K562 (cell line): Measurements from ENCODE around the gene KRTAP5-6. TPM values are rescaled to one million over a fixed set of nuclear protein-coding genes. Genes with fewer than 3 reads are reported as not detected.

ENCODE experiments used
- ATAC-seq: fragments of 200-7000 bp; cut with Tn5 transposase; 3 replicates; pipeline ENCODE4 v1.9.1; 2020; ENCODE audit warnings: moderate library complexity
- BruUV-seq: library from RNA; stranded (reverse); fragments of 400-500 nt; replicated peaks from 2 replicates; lab custom pipeline; 2021; lab: Mats Ljungman, UMichigan
- CTCF ChIA-PET: fragments of 300-600 bp; formaldehyde crosslinking; extraction: SDS; loops from one replicate; lab custom pipeline; 2021; ENCODE audit warnings: low intra/inter-chr PET ratio; lab: Yijun Ruan, JAX
- POLR2A ChIA-PET: fragments of 300-600, 350-650 bp; sonication (Branson Sonifier 250); formaldehyde crosslinking; extraction: SDS; loops from one replicate; lab custom pipeline; 2021; ENCODE audit warnings: antibody characterized with exemption, inconsistent platforms; lab: Yijun Ruan, JAX
- DNase-seq, 4 experiments: peaks; one replicate each; pipeline versions ENCODE4 v3.0.0 to v3.0.0-alpha.2; 2011 to 2018; ENCODE audit warnings: low spot score in 3 of 4, mixed read lengths in 3 of 4; ENCODE audit errors: extremely low read depth in 1 of 4
- FAIRE-seq: peaks from 2 replicates; lab custom pipeline; 2011; peaks lifted over from hg19 to GRCh38; lab: Jason Lieb, UNC
- H2AFZ ChIP-seq: 2 replicates; pipeline ENCODE4 v1.6.0; 2011; ENCODE audit warnings: low read depth, low read length, control low read depth, inconsistent platforms
- H3K27ac ChIP-seq: fragments of 200-600 bp; 3 replicates; pipeline ENCODE4 v1.8.0; 2011; ENCODE audit warnings: low read depth, mild to moderate bottlenecking, control low read depth, inconsistent platforms, low read length, moderate library complexity, mixed read lengths; ENCODE audit errors: extremely low read depth
- H3K27me3 ChIP-seq, 2 experiments: fragments of 300-600 bp in 1 of 2; 2 replicates in 1 of 2; 3 replicates in 1 of 2; pipeline versions ENCODE4 v1.6.0 to v1.8.0; 2011; ENCODE audit warnings: inconsistent platforms in 2 of 2, low read length in 2 of 2, mild to moderate bottlenecking in 1 of 2, mixed read lengths in 1 of 2, moderate library complexity in 1 of 2; ENCODE audit not compliant: control insufficient read depth in 2 of 2, insufficient read depth in 2 of 2
- H3K36me3 ChIP-seq: fragments of 300-600 bp; 3 replicates; pipeline ENCODE4 v1.8.0; 2011; ENCODE audit warnings: mild to moderate bottlenecking, low read length, inconsistent platforms; ENCODE audit not compliant: control insufficient read depth, insufficient read depth
- H3K4me1 ChIP-seq, 2 experiments: fragments of 200-600 bp in 1 of 2; replicated peaks in 1 of 2; 2 replicates in 1 of 2; 3 replicates in 1 of 2; pipeline versions ENCODE4 v1.5.1 to v1.8.0; 2011; ENCODE audit warnings: inconsistent platforms in 2 of 2, low read length in 2 of 2, mild to moderate bottlenecking in 1 of 2, mixed read lengths in 1 of 2, moderate library complexity in 1 of 2; ENCODE audit not compliant: control insufficient read depth in 2 of 2, insufficient read depth in 2 of 2
- H3K4me2 ChIP-seq: 2 replicates; pipeline ENCODE4 v1.6.1; 2011; ENCODE audit warnings: low read length, control low read depth, inconsistent platforms, mixed read lengths; ENCODE audit not compliant: insufficient read depth
- H3K4me3 ChIP-seq: fragments of 200-600 bp; sonication (generic), shearing (Covaris generic); 2 replicates; pipeline ENCODE4 v1.5.1; 2016; ENCODE audit warnings: control low read depth, inconsistent platforms
- H3K79me2 ChIP-seq: fragments of 200-600 bp; 3 replicates; pipeline ENCODE4 v1.8.0; 2011; ENCODE audit warnings: low read length, inconsistent platforms; ENCODE audit not compliant: control insufficient read depth, insufficient read depth
- H3K9ac ChIP-seq, 2 experiments: 2 replicates each; pipeline versions ENCODE4 v1.6.0 to v1.6.1; 2011; ENCODE audit warnings: low read depth in 2 of 2, low read length in 2 of 2, control low read depth in 1 of 2, inconsistent platforms in 1 of 2, mild to moderate bottlenecking in 1 of 2, mixed read lengths in 1 of 2; ENCODE audit not compliant: insufficient read depth in 1 of 2
- H3K9me1 ChIP-seq: one replicate; pipeline ENCODE4 v1.6.0; 2011; ENCODE audit warnings: inconsistent platforms, mild to moderate bottlenecking, low read length, moderate library complexity; ENCODE audit not compliant: control insufficient read depth, insufficient read depth
- H3K9me3 ChIP-seq: replicated peaks from 2 replicates; pipeline ENCODE4 v1.5.1; 2011; ENCODE audit warnings: low read depth, low read length, inconsistent platforms; ENCODE audit not compliant: control insufficient read depth, insufficient read depth
- H4K20me1 ChIP-seq: replicated peaks from 2 replicates; pipeline ENCODE4 v1.6.1; 2011; ENCODE audit warnings: low read length, inconsistent platforms, mixed read lengths; ENCODE audit not compliant: control insufficient read depth, insufficient read depth
- ATF7 ChIP-seq: fragments of 450-650 bp; IDR thresholded peaks from 2 replicates; pipeline ENCODE4 v1.7.1; 2014; ENCODE audit warnings: mild to moderate bottlenecking, moderate library complexity
- CBX2 ChIP-seq: fragments of 200-600 bp; sonication (generic); IDR thresholded peaks from one replicate; pipeline ENCODE4 v1.6.1; 2012; ENCODE audit warnings: mild to moderate bottlenecking, low read length, inconsistent platforms; ENCODE audit not compliant: insufficient read depth, poor library complexity, severe bottlenecking
- FOXP4 ChIP-seq: sonication (generic); formaldehyde crosslinking; IDR thresholded peaks from 2 replicates; pipeline ENCODE4 v1.8.0; 2022; ENCODE audit warnings: mild to moderate bottlenecking, missing genetic modification reagents, borderline replicate concordance
- GABPA ChIP-seq: fragments of 200-800 bp; sonication (Bioruptor generic); conservative IDR thresholded peaks from 2 replicates; pipeline ENCODE4 v1.6.1; 2016; ENCODE audit warnings: low read depth, missing genetic modification characterization, missing compliant biosample characterization
- GABPB2 ChIP-seq: fragments of 250-450 bp; sonication (Bioruptor Pico); conservative IDR thresholded peaks from 2 replicates; pipeline ENCODE4 v1.5.1; 2021; ENCODE audit warnings: mild to moderate bottlenecking
- NCOA4 ChIP-seq: fragments of 450-650 bp; IDR thresholded peaks from 2 replicates; pipeline ENCODE4 v1.6.1; 2018; ENCODE audit warnings: mild to moderate bottlenecking; ENCODE audit not compliant: partially characterized antibody
- NCOA6 ChIP-seq: fragments of 450-650 bp; IDR thresholded peaks from 2 replicates; pipeline ENCODE4 v1.6.1; 2017; ENCODE audit warnings: mild to moderate bottlenecking
- NFATC3 ChIP-seq: fragments of 450-650 bp; IDR thresholded peaks from 2 replicates; pipeline ENCODE4 v1.6.1; 2017; ENCODE audit warnings: mild to moderate bottlenecking
- POLR2AphosphoS2 ChIP-seq: IDR thresholded peaks from 2 replicates; pipeline ENCODE4 v1.6.1; 2012; ENCODE audit warnings: low read length, improper control_type of control experiment
- POLR3G ChIP-seq: IDR thresholded peaks from 2 replicates; pipeline ENCODE4 v1.6.1; 2011; ENCODE audit not compliant: insufficient read length, insufficient replicate concordance; ENCODE audit errors: extremely low read depth
- TFE3 ChIP-seq: fragments of 450-650 bp; formaldehyde crosslinking; IDR thresholded peaks from 2 replicates; pipeline ENCODE4 v1.4.0; 2020; ENCODE audit warnings: mild to moderate bottlenecking, mixed read lengths
- TRIM28 ChIP-seq: fragments of 450-650 bp; IDR thresholded peaks from 2 replicates; pipeline ENCODE4 v1.6.1; 2017
- XRCC3 ChIP-seq: fragments of 450-650 bp; IDR thresholded peaks from 2 replicates; pipeline ENCODE4 v1.6.1; 2017; ENCODE audit warnings: mild to moderate bottlenecking, moderate library complexity
- ZBTB49 ChIP-seq: sonication (generic); formaldehyde crosslinking; IDR thresholded peaks from 2 replicates; pipeline ENCODE4 v1.8.0; 2022; ENCODE audit warnings: missing genetic modification reagents, mild to moderate bottlenecking, borderline replicate concordance
- ZKSCAN1 ChIP-seq: fragments of 150-350 bp; IDR thresholded peaks from 2 replicates; pipeline ENCODE4 v1.6.1; 2016; ENCODE audit warnings: low read depth, low read length
- ZNF174 ChIP-seq: fragments of 250-450 bp; sonication (Bioruptor Pico); IDR thresholded peaks from 2 replicates; pipeline ENCODE4 v1.4.0; 2020; ENCODE audit warnings: mild to moderate bottlenecking
- whole genome bisulfite sequencing: fragments of 100-300 bp; shearing (Covaris generic); methylation state at CpG from one replicate; pipeline ENCODE4 v1.1.6; 2016; ENCODE audit warnings: low coverage, mixed read lengths; ENCODE audit not compliant: insufficient coverage; ENCODE audit errors: missing lambda C conversion rate; 5-methylcytosine and 5-hydroxymethylcytosine counted together
- in situ Hi-C: fragments of 300-500 bp; cut with MboI; formaldehyde crosslinking; loops from 4 replicates; pipeline ENCODE4 v1.15.0; 2018; ENCODE audit warnings: inconsistent platforms, mixed read lengths
- intact Hi-C: fragments of 100-400 bp; cut with micrococcal nuclease; formaldehyde crosslinking; loops from 2 replicates; pipeline ENCODE4 v1.14.2; 2022
- polyA plus RNA-seq, 8 experiments: library from polyadenylated mRNA; depleted of rRNA in 4 of 8; stranded (reverse) in 5 of 8; unstranded in 3 of 8; fragments of >200 nt; fragmentation: Nextera tagmentation in 2 of 8; fragmentation: Illumina TruSeq in 1 of 8; extraction: Ambion mirVana in 2 of 8; extraction: Trizol in 1 of 8; gene quantifications; 2 replicates each; pipeline versions ENCODE4 v1.2.1 to v1.2.3, GENCODE V29; 2011 to 2014; ENCODE audit warnings: inconsistent platforms in 1 of 8, missing spikeins in 1 of 8
- total RNA-seq, 7 experiments: library from RNA; depleted of rRNA in 6 of 7; stranded (reverse); fragments of >200 nt in 6 of 7; fragmentation: Illumina TruSeq in 2 of 7; extraction: Trizol in 2 of 7; gene quantifications; 2 replicates each; pipeline versions ENCODE4 v1.2.1 to v1.2.3, GENCODE V29; 2011 to 2021; ENCODE audit warnings: low replicate concordance in 1 of 7
- TF ChIP-seq, protein P1 (sequence below): fragments of 450-650 bp; formaldehyde crosslinking; IDR thresholded peaks from 2 replicates; pipeline ENCODE4 v1.4.0; 2022; ENCODE audit warnings: missing genetic modification characterization

The KRTAP5-6 gene
- total and polyA plus RNA-seq, 9 of the 15 experiments (the other 6 are each of a cell fraction or from before 2014, with no cell fraction given): not detected

DNA sequence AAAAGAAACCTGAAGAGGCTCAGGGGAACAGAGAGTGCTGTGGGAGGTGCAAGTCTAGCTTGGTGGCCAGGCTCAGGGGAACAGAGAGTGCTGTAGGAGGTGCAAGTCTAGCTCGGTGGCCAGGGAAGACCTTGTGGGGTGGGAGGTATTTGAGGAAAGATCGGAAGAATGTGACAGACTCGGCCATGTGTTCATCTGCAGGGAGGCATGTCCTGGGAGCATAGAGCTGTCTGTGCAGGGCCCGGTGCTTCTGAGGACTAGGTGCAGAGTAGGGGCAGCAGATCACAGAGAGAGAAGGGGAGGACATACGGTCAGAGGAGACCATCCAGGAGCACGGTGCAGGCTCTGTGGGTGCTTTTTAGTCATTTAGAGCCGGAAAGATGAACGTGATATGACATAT lies 42.6 kb downstream of the KRTAP5-6 start:
- H2AFZ ChIP-seq: no peak overlapping the region
- in situ Hi-C loops: no loop called here
- ATAC-seq: no peak
- H3K36me3 ChIP-seq: no peaks in the 10 kb centered on the region
- no peak for DNase-seq
- H3K9ac ChIP-seq: no peak overlapping the region
- H3K9me1 ChIP-seq: no peaks in the 10 kb centered on the region
- H4K20me1 ChIP-seq: 0 out of 2 replicates have a peak, but pooled peaks cover 4% of the 10 kb centered on the region
- intact Hi-C loops: no loop called here
- no peak overlapping the region for H3K4me3 ChIP-seq
- BruUV-seq: no TSS peak
- H3K27ac ChIP-seq: no peak overlapping the region
- no peaks in the 10 kb centered on the region for H3K79me2 ChIP-seq
- 0 out of 2 replicates have a peak, but pooled peaks cover 1% of the 10 kb centered on the region for H3K9me3 ChIP-seq
- ChIA-PET POLR2A (no interaction called here), CTCF (no interaction called here)
- 4% methylated on average over 8 of the region's 8 CpGs for WGBS
- peaks cover 5 to 39% of the 10 kb centered on the region in 2 experiments; a peak in 3 of 5 replicates for H3K27me3 ChIP-seq
- FAIRE-seq: no peak
- H3K4me2 ChIP-seq: no peak overlapping the region
- H3K4me1 ChIP-seq: no peaks in the 10 kb centered on the region
- TF ChIP-seq GABPB2 (no peak), POLR3G (no peak), TFE3 (CRISPR knock-in tag) (no peak), TRIM28 (no peak), GABPA (tag) (no peak), ATF7 (no peak), NCOA4 (no peak), NCOA6 (no peak), FOXP4 (CRISPR knock-in tag) (no peak), ZBTB49 (no peak), POLR2AphosphoS2 (no peak), XRCC3 (no peak), NFATC3 (no peak), ZNF174 (CRISPR knock-in tag) (no peak), CBX2 (no peak), ZKSCAN1 (no peak)
- TF ChIP-seq, protein P1, sequence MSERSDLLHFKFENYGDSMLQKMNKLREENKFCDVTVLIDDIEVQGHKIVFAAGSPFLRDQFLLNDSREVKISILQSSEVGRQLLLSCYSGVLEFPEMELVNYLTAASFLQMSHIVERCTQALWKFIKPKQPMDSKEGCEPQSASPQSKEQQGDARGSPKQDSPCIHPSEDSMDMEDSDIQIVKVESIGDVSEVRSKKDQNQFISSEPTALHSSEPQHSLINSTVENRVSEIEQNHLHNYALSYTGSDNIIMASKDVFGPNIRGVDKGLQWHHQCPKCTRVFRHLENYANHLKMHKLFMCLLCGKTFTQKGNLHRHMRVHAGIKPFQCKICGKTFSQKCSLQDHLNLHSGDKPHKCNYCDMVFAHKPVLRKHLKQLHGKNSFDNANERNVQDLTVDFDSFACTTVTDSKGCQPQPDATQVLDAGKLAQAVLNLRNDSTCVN (CRISPR knock-in tag): no peak
